Upper lobe of left lung (tissue), 6 donors: ENCODE results near the gene RAVER2. TPM values are rescaled to one million over a fixed set of nuclear protein-coding genes. Genes with fewer than 3 reads are reported as not detected.
"Not testable (repeated sequence)": the region's sequence is repeated elsewhere in the genome, so short reads cannot be mapped to it uniquely, and the experiment has no call there.

Experiments used
- ATAC-seq, 2 donors: fragments of 200-7000 bp; cut with Tn5 transposase; one replicate each; pipeline ENCODE4 v1.9.1; 2022; ENCODE audit warnings: mild to moderate bottlenecking in 2 of 2, moderate library complexity in 2 of 2; ENCODE audit not compliant: low FRiP score in 2 of 2
- DNase-seq, 2 donors: peaks; one replicate each; pipeline ENCODE4 v3.0.0-alpha.2; 2019 to 2020
- H3K27ac ChIP-seq, 4 donors: fragments of 200-600 bp; sonication (generic); one replicate each; pipeline ENCODE4 v1.5.1; 2016 to 2019
- H3K27me3 ChIP-seq, 4 donors: fragments of 200-600 bp; sonication (generic); one replicate each; pipeline ENCODE4 v1.5.1; 2017 to 2019
- H3K36me3 ChIP-seq, 4 donors: fragments of 200-600 bp; sonication (generic); one replicate each; pipeline ENCODE4 v1.5.1; 2016 to 2019
- H3K4me1 ChIP-seq, 4 donors: fragments of 200-600 bp; sonication (generic); one replicate each; pipeline ENCODE4 v1.5.1; 2018 to 2019
- H3K4me3 ChIP-seq, 4 donors: fragments of 200-600 bp; sonication (generic); one replicate each; pipeline ENCODE4 v1.5.1; 2017 to 2019; ENCODE audit warnings: mild to moderate bottlenecking in 2 of 4, moderate library complexity in 1 of 4
- H3K9me3 ChIP-seq, 4 donors: fragments of 200-600 bp; sonication (generic); one replicate each; pipeline ENCODE4 v1.5.1; 2018 to 2019
- CTCF ChIP-seq, 6 experiments: fragments of 450-650 bp in 4 of 6; fragments of 200-600 bp in 2 of 6; sonication (generic) in 2 of 6; IDR thresholded peaks; one replicate each; pipeline ENCODE4 v1.5.1; 2016 to 2019; ENCODE audit warnings: antibody characterized with exemption in 6 of 6
- EP300 ChIP-seq, 4 donors: sonication (generic); formaldehyde crosslinking; IDR thresholded peaks; one replicate each; pipeline ENCODE4 v1.5.1; 2017; ENCODE audit warnings: antibody characterized with exemption in 4 of 4, control low read depth in 2 of 4
- POLR2A ChIP-seq, 4 donors: fragments of 450-650 bp; IDR thresholded peaks; one replicate each; pipeline ENCODE4 v1.5.1; 2016 to 2017; ENCODE audit warnings: antibody characterized with exemption in 4 of 4, mild to moderate bottlenecking in 2 of 4
- POLR2AphosphoS5 ChIP-seq, 2 donors: sonication (generic); formaldehyde crosslinking; IDR thresholded peaks; one replicate each; pipeline ENCODE4 v1.5.1; 2017; ENCODE audit warnings: antibody characterized with exemption in 2 of 2
- WGBS, 2 donors: methylation state at CpG; one replicate each; pipeline ENCODE4 v1.1.5; 2017 to 2018; 5-methylcytosine and 5-hydroxymethylcytosine counted together
- total RNA-seq, 6 donors: library from RNA; depleted of rRNA in 4 of 6; stranded (reverse); fragments of >200 nt in 4 of 6; gene quantifications; one replicate each; pipeline versions ENCODE4 v1.1.0 to v1.2.1, GENCODE V29; 2016 to 2021
- donor health status: DM: no; HTN: no; CAD: no; lungs with moderate emphysema.
- donor health status: DM: no; HTN: yes; CAD: no; lungs with severe emphysema.

Gene RAVER2
- total RNA-seq, 6 donors from 2014 or later: 7.3 to 15.0 (median 9.1) TPM

DNA sequence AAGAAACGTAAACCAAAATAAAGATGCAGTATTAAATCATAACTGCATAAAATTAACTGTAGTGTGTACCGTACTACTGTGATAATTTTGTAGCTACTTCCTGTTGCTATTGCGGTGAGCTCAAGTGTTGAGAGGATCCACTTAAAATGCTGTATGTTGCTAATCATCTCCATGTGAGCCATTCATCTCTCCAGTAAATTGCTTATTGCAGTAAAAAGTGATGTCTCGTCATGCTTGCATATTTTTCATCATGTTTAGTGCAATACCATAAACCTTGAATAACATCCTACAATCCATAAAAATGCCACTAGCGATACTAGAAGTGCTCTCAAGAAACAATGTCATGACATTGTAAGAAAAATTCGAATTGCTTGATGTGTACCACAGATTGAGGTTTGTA, 66.3 kb downstream of the RAVER2 start:
- H3K36me3 ChIP-seq: no peaks in the 10 kb centered on the region
- TF ChIP-seq POLR2AphosphoS5 (IDR thresholded peaks at IDR 0.05) (no peak), POLR2A (IDR thresholded peaks at IDR 0.05) (no peak)

DNA sequence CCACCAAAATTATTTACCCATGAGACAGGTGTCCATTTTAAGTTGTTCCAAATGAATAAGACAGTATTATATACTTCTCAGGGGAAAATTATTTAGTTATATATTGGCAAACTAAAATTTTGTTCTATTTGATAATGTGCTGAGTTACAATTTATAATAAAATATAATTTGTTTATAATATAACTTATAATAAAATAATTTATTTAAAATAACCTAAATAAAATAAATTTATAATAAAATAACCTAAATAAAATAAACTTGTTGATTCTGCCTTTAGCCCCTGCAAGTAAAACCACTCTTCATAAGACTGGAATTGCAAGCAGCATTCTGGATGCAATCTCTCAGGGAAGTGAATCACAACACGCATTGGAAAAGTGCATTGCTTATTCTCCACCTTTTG, 69.6 kb downstream of the RAVER2 start:
- no peak for ATAC-seq

More for the DNA sequence above, 66.3 kb downstream of the RAVER2 start:
- DNase-seq (no peak), ATAC-seq (no peak)
- H3K9me3 ChIP-seq: no peaks in the 10 kb centered on the region
- H3K4me3 ChIP-seq: no peak overlapping the region
- H3K27me3 ChIP-seq: no peaks in the 10 kb centered on the region
- H3K4me1 ChIP-seq: no peaks in the 10 kb centered on the region
- no peak overlapping the region for H3K27ac ChIP-seq
- 94 to 95% methylated on average over 6 of the region's 6 CpGs for WGBS, 2 donors

DNA sequence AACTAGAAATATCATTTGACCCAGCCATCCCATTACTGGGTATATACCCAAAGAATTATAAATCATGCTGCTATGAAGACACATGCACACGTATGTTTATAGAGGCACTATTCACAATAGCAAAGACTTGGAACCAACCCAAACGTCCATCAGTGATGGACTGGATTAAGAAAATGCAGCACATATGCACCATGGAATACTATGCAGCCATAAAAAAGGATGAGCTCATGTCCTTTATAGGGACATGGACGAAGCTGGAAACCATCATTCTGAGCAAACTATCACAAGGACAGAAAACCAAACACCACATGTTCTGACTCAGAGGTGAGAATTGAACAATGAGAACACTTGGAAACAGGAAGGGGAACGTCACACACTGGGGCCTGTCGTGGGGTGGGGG, 72.5 kb downstream of the RAVER2 start:
- ATAC-seq, H3K27ac ChIP-seq, H3K4me1 ChIP-seq, H3K36me3 ChIP-seq, DNase-seq, H3K4me3 ChIP-seq, H3K27me3 ChIP-seq, H3K9me3 ChIP-seq: not testable (repeated sequence)
- WGBS, 2 donors: 84 to 93% methylated on average over 4 to 5 of the region's 5 CpGs

More for the DNA sequence above, 69.6 kb downstream of the RAVER2 start:
- Histone ChIP-seq H3K27me3 (no peaks in the 10 kb centered on the region), H3K36me3 (no peaks in the 10 kb centered on the region), H3K4me1 (no peaks in the 10 kb centered on the region), H3K27ac (no peak overlapping the region), H3K9me3 (no peaks in the 10 kb centered on the region), H3K4me3 (no peak overlapping the region)
- 100% methylated on average over 1 of the region's 1 CpG for WGBS, 2 donors
- DNase-seq: no peak
- TF ChIP-seq CTCF (IDR thresholded peaks at IDR 0.05): no peak
- TF ChIP-seq POLR2AphosphoS5 (IDR thresholded peaks at IDR 0.05): no peak
- no peak for TF ChIP-seq POLR2A (IDR thresholded peaks at IDR 0.05)
- TF ChIP-seq EP300 (IDR thresholded peaks at IDR 0.05): no peak

GRCh38 chr1:64820572-64820971, 75.7 kb downstream of the RAVER2 start:
- H3K4me1 ChIP-seq, H3K27me3 ChIP-seq, H3K4me3 ChIP-seq, H3K9me3 ChIP-seq, H3K27ac ChIP-seq, ATAC-seq, H3K36me3 ChIP-seq, DNase-seq: not testable (repeated sequence)
- 92 to 94% methylated on average over 3 of the region's 3 CpGs for WGBS, 2 donors

DNA sequence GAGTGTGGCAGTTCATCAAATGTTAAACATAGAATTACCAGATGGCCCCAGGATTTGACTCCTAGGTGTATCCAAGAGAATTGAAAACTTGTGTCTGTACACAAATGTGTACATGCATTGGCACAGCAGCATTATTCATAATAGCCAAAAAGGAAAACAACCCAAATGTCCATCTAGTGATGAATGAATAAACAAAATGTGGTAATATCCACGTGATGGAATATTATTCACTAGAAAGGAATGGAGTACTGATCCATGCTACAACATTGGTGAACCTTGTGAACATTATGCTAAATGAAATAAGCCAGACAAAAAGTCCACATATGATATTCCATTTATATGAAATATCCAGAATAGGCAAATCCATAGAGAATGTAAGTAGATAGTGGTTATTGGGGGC, 77.7 kb downstream of the RAVER2 start:
- no peak for TF ChIP-seq POLR2A (IDR thresholded peaks at IDR 0.05)
- no peak for TF ChIP-seq POLR2AphosphoS5 (IDR thresholded peaks at IDR 0.05)
- no peak for TF ChIP-seq EP300 (IDR thresholded peaks at IDR 0.05)
- TF ChIP-seq CTCF (IDR thresholded peaks at IDR 0.05): no peak
- H3K27ac ChIP-seq: peak overlapping the region in 1 of 4 donors; percentile 11
- no peak for ATAC-seq

GRCh38 chr1:64823691-64824476, 79.0 kb downstream of the RAVER2 start:
- Histone ChIP-seq H3K4me3 (no peak overlapping the region), H3K4me1 (peaks cover 0 to 4% (median 0%) of the 10 kb centered on the region in 4 donors), H3K36me3 (no peaks in the 10 kb centered on the region), H3K9me3 (no peaks in the 10 kb centered on the region), H3K27ac (no peak overlapping the region), H3K27me3 (no peaks in the 10 kb centered on the region)
- 36 to 42% methylated on average over 11 of the region's 11 CpGs for WGBS, 2 donors
- DNase-seq: peak in 1 of 2 donors; percentile 69
- peak; percentile 86 to 87 for ATAC-seq
- TF ChIP-seq CTCF (IDR thresholded peaks at IDR 0.05) (peak; percentile 65 to 88 (median 80)), EP300 (IDR thresholded peaks at IDR 0.05) (no peak)

More for the DNA sequence above, 77.7 kb downstream of the RAVER2 start:
- Histone ChIP-seq H3K36me3 (no peaks in the 10 kb centered on the region), H3K27me3 (no peaks in the 10 kb centered on the region), H3K4me3 (no peak overlapping the region), H3K9me3 (no peaks in the 10 kb centered on the region), H3K4me1 (peaks cover 0 to 4% (median 0%) of the 10 kb centered on the region in 4 donors)
- no peak for DNase-seq
- WGBS, 2 donors: 31 to 55% methylated on average over 1 of the region's 1 CpG
